K562 (cell line): ENCODE measurements around the gene KIAA0513. TPM values are rescaled to one million over a fixed set of nuclear protein-coding genes. Genes with fewer than 3 reads are reported as not detected.

Source experiments
- ARNT ChIP-seq, 2 experiments: fragments of 450-650 bp; IDR thresholded peaks; 2 replicates each; pipeline ENCODE4 v1.6.1; 2016; ENCODE audit warnings: mild to moderate bottlenecking in 1 of 2
- CUX1 ChIP-seq: fragments of 200-800 bp; sonication (Bioruptor generic); IDR thresholded peaks from 2 replicates; pipeline ENCODE4 v1.6.1; 2016; ENCODE audit warnings: missing genetic modification characterization, missing compliant biosample characterization
- KLF10 ChIP-seq: fragments of 250-450 bp; sonication (Bioruptor Pico); IDR thresholded peaks from 2 replicates; pipeline ENCODE4 v1.6.1; 2021; ENCODE audit warnings: matching md5 sums
- MLX ChIP-seq, 2 experiments: fragments of 450-650 bp in 1 of 2; sonication (generic) in 1 of 2; formaldehyde crosslinking; conservative IDR thresholded peaks; 2 replicates each; pipeline versions ENCODE4 v1.4.0 to v1.8.1; 2020 to 2022; ENCODE audit warnings: mild to moderate bottlenecking in 1 of 2, missing genetic modification reagents in 1 of 2
- PCBP1 ChIP-seq: fragments of 200-400 bp; formaldehyde crosslinking; IDR thresholded peaks from 2 replicates; pipeline ENCODE4 v1.6.1; 2018; ENCODE audit warnings: mild to moderate bottlenecking, low read depth, low read length; ENCODE audit not compliant: poor library complexity, severe bottlenecking
- STAT5B ChIP-seq: fragments of 250-450 bp; sonication (Bioruptor Pico); IDR thresholded peaks from 2 replicates; pipeline ENCODE4 v1.8.0; 2021; ENCODE audit warnings: mild to moderate bottlenecking, inconsistent platforms
- ZBTB33 ChIP-seq: sonication (generic); formaldehyde crosslinking; IDR thresholded peaks from 2 replicates; pipeline ENCODE4 v1.8.1; 2023; ENCODE audit warnings: mild to moderate bottlenecking, missing genetic modification reagents
- ZBTB9 ChIP-seq: fragments of 450-650 bp; formaldehyde crosslinking; IDR thresholded peaks from 2 replicates; pipeline ENCODE4 v1.4.0; 2020; ENCODE audit warnings: mild to moderate bottlenecking, moderate library complexity
- ZNF561 ChIP-seq: fragments of 450-650 bp; formaldehyde crosslinking; conservative IDR thresholded peaks from 2 replicates; pipeline ENCODE4 v1.4.0; 2020; ENCODE audit warnings: mild to moderate bottlenecking, moderate library complexity
- ZNF740 ChIP-seq, 3 experiments: fragments of 200-800 bp in 1 of 3; sonication (Bioruptor generic) in 1 of 3; sonication (generic) in 1 of 3; formaldehyde crosslinking in 1 of 3; IDR thresholded peaks; 2 replicates each; pipeline versions ENCODE4 v1.6.1 to v1.8.0; 2016 to 2022; ENCODE audit warnings: mild to moderate bottlenecking in 2 of 3, missing compliant biosample characterization in 2 of 3, missing genetic modification characterization in 2 of 3, missing genetic modification reagents in 1 of 3
- polyA plus RNA-seq, 8 experiments: library from polyadenylated mRNA; depleted of rRNA in 4 of 8; stranded (reverse) in 5 of 8; unstranded in 3 of 8; fragments of >200 nt; fragmentation: Nextera tagmentation in 2 of 8; fragmentation: Illumina TruSeq in 1 of 8; extraction: Ambion mirVana in 2 of 8; extraction: Trizol in 1 of 8; gene quantifications; 2 replicates each; pipeline versions ENCODE4 v1.2.1 to v1.2.3, GENCODE V29; 2011 to 2014; ENCODE audit warnings: inconsistent platforms in 1 of 8, missing spikeins in 1 of 8
- total RNA-seq, 7 experiments: library from RNA; depleted of rRNA in 6 of 7; stranded (reverse); fragments of >200 nt in 6 of 7; fragmentation: Illumina TruSeq in 2 of 7; extraction: Trizol in 2 of 7; gene quantifications; 2 replicates each; pipeline versions ENCODE4 v1.2.1 to v1.2.3, GENCODE V29; 2011 to 2021; ENCODE audit warnings: low replicate concordance in 1 of 7

The KIAA0513 gene
- total and polyA plus RNA-seq, 9 of the 15 experiments (the other 6 are each of a cell fraction or from before 2014, with no cell fraction given), result 0.18 to 13.7 (median 10.2) TPM

- TF ChIP-seq ARNT (IDR thresholded peaks at IDR 0.05) (no peak), CUX1 (CRISPR knock-in tag) (no peak), ZNF740 (CRISPR knock-in tag; IDR thresholded peaks at IDR 0.05) (no peak), ZNF740 (tag; IDR thresholded peaks at IDR 0.05) (no peak), ZBTB33 (CRISPR knock-in tag) (no peak), MLX (CRISPR knock-in tag; conservative IDR thresholded peaks at IDR 0.05) (no peak), ZNF561 (CRISPR knock-in tag) (no peak), PCBP1 (no peak), STAT5B (CRISPR knock-in tag) (no peak), ZBTB9 (CRISPR knock-in tag) (no peak; the same call in 1 of the 2 replicates), KLF10 (CRISPR knock-in tag) (no peak)
Observed at GRCh38 chr16:85025781-85026653, 1.6 kb upstream of the KIAA0513 start (continued).
